Psoas muscle (tissue), 8 donors: ENCODE results near the gene NRF1. TPM values are rescaled to one million over a fixed set of nuclear protein-coding genes. Genes with fewer than 3 reads are reported as not detected.

Experiments used
- ATAC-seq, 4 donors: fragments of 200-7000 bp; cut with Tn5 transposase; one replicate each; pipeline ENCODE4 v1.9.1; 2020; ENCODE audit warnings: moderate library complexity in 3 of 4, mild to moderate bottlenecking in 2 of 4
- DNase-seq, 2 donors: peaks; one replicate each; pipeline ENCODE4 v3.0.0-alpha.2; 2020
- H3K27ac ChIP-seq: fragments of 200-600 bp; one replicate; pipeline ENCODE4 v1.8.0; 2022
- H3K27me3 ChIP-seq, 3 donors: fragments of 200-600 bp in 1 of 3; one replicate each; pipeline versions ENCODE4 v1.6.1 to v1.8.0; 2013 to 2022; ENCODE audit warnings: low read length in 2 of 3, mild to moderate bottlenecking in 2 of 3, moderate library complexity in 1 of 3; ENCODE audit not compliant: insufficient read depth in 3 of 3
- H3K36me3 ChIP-seq, 2 donors: fragments of 200-600 bp in 1 of 2; one replicate each; pipeline versions ENCODE4 v1.6.1 to v1.8.0; 2013 to 2022; ENCODE audit warnings: low read depth in 1 of 2, mild to moderate bottlenecking in 1 of 2, moderate library complexity in 1 of 2; ENCODE audit not compliant: insufficient read depth in 1 of 2
- H3K4me1 ChIP-seq: fragments of 200-600 bp; one replicate; pipeline ENCODE4 v1.8.0; 2022
- H3K4me3 ChIP-seq: fragments of 200-600 bp; one replicate; pipeline ENCODE4 v1.8.0; 2022; ENCODE audit warnings: mild to moderate bottlenecking
- H3K9me3 ChIP-seq: fragments of 200-600 bp; one replicate; pipeline ENCODE4 v1.8.0; 2022
- WGBS, 3 donors: extraction: QIAGEN DNeasy Blood & Tissue Kit; methylation state at CpG; one replicate each; pipeline versions ENCODE4 v1.1.6 to v1.1.7; 2013; 5-methylcytosine and 5-hydroxymethylcytosine counted together
- intact Hi-C, 2 donors: fragments of 100-400 bp; cut with DNase I; formaldehyde crosslinking; loops; one replicate each; pipeline versions ENCODE4 v1.11.0 to v1.14.2; 2022
- polyA plus RNA-seq, 3 donors: library from polyadenylated mRNA; stranded (reverse); fragments of 200-250 nt; gene quantifications; one replicate each; pipeline ENCODE4 v1.2.3, GENCODE V29; 2013
- total RNA-seq, 4 donors: library from RNA; stranded (reverse); fragmentation: NEBNext Ultra II Directional in 2 of 4; extraction: Animal tissue kit (Norgen Biotek cat#: 25700) in 2 of 4; gene quantifications; one replicate each; pipeline versions ENCODE4 v1.2.1 to v1.2.4, GENCODE V29; 2021 to 2023
- TF ChIP-seq, protein P1 (sequence below): fragments of 200-600 bp; IDR thresholded peaks from one replicate; pipeline ENCODE4 v1.8.0; 2022; ENCODE audit warnings: antibody characterized with exemption
- donor health status: healthy with polysubstance abuse.
- donor health status: DM: no; HTN: no; CAD: no; lungs with moderate emphysema.
- donor health status: Bipolar disorder and iron deficiency.
- donor health status: healthy.
- donor health status: DM: yes; HTN: yes; CAD: no.
- donor health status: DM: no; HTN: no; CAD: no.
- donor health status: DM: no; HTN: no; CAD: no.
- donor health status: DM: yes; HTN: yes; CAD: no.

NRF1 gene
- total and polyA plus RNA-seq, 7 donors: 4.4 to 13.7 (median 10.0) TPM

DNA sequence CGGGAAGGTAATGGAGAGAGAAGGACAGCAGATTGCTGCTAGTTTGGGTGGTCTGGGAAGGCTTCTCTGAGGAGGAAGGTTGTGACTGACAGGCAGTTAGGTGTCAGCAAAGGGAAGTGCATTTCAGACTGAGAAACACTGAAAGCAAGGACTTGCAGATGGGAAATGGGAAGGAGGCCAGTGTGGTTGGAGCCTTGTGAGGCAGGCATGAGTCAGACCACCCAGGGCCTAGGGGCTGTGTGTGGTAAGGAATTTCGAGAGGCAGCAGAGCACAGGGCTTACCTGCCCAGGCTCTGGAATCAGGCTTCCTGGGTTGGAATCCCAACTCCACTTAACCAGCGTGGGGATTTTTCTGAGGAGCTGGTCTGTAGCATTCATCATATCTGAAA, 53.5 kb downstream of the NRF1 start:
- peaks cover 4 to 9% of the 10 kb centered on the region in 2 donors for H3K36me3 ChIP-seq
- 76 to 87% (median 77%) methylated on average over 3 of the region's 3 CpGs for WGBS, 3 donors
- peak in 3 of 4 donors; percentile 54 to 71 (median 54) for ATAC-seq

DNA sequence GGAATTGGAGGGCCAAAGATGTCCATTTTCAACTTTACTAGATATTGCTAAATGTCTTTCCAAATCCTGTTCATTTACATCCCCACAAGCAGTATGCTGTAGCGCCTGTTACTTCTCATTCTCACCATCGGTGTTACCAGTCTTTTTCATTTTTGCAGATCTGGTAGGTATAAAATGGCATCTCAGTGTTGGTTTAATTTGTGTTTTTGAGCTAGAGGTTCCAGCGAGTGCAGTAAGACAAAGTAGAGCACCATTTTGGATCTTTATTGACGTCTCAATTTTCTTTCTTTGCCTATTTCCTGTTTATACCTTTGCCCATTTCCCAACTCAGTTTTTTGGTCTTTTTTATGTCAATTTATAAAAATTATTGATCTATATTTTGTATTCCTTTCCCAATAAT, 55.6 kb downstream of the NRF1 start:
- 95 to 99% (median 99%) methylated on average over 4 of the region's 4 CpGs for WGBS, 3 donors
- Histone ChIP-seq H3K27me3 (no peaks in the 10 kb centered on the region), H3K36me3 (peaks cover 0 to 8% of the 10 kb centered on the region in 2 donors), H3K4me1 (no peaks in the 10 kb centered on the region), H3K27ac (no peak overlapping the region), H3K4me3 (no peak overlapping the region), H3K9me3 (no peaks in the 10 kb centered on the region)
- DNase-seq: no peak
- intact Hi-C loops: loop anchor here (5.0 to 10.0 kb wide), 3 partner anchors 160 to 348 kb away; no protein-coding TSS in a partner anchor
- ATAC-seq: no peak
- TF ChIP-seq, protein P1, sequence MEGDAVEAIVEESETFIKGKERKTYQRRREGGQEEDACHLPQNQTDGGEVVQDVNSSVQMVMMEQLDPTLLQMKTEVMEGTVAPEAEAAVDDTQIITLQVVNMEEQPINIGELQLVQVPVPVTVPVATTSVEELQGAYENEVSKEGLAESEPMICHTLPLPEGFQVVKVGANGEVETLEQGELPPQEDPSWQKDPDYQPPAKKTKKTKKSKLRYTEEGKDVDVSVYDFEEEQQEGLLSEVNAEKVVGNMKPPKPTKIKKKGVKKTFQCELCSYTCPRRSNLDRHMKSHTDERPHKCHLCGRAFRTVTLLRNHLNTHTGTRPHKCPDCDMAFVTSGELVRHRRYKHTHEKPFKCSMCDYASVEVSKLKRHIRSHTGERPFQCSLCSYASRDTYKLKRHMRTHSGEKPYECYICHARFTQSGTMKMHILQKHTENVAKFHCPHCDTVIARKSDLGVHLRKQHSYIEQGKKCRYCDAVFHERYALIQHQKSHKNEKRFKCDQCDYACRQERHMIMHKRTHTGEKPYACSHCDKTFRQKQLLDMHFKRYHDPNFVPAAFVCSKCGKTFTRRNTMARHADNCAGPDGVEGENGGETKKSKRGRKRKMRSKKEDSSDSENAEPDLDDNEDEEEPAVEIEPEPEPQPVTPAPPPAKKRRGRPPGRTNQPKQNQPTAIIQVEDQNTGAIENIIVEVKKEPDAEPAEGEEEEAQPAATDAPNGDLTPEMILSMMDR: no peak

More for the DNA sequence above, 53.5 kb downstream of the NRF1 start:
- H3K9me3 ChIP-seq: no peaks in the 10 kb centered on the region
- H3K4me1 ChIP-seq: no peaks in the 10 kb centered on the region
- no peaks in the 10 kb centered on the region for H3K27me3 ChIP-seq
- TF ChIP-seq, protein P1: no peak
- no peak overlapping the region for H3K4me3 ChIP-seq
- DNase-seq: peak in 1 of 2 donors; percentile 30
- intact Hi-C loops: loop anchor here (1.0 to 10.0 kb wide), 4 partner anchors 160 to 350 kb away; no protein-coding TSS in a partner anchor
- H3K27ac ChIP-seq: no peak overlapping the region

DNA sequence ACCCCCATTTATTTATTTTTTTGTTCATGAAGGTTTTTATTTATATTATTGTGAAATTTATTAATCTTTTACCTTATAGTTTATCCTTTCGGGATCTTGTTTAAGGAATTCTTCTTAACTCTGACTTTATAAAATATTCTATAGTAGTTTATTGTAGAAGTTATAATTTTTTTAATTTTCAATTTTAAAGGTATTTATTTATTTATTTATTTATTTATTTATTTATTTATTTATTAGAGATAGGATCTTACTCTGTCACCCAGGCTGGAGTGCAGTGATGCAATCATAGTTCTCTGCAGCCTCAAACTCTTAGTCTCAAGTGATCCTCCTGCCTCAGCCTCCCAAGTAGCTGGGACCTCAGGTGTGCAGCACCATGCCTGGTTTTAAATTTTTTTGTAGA, 56.0 kb downstream of the NRF1 start:
- Histone ChIP-seq H3K4me3 (no peak overlapping the region), H3K4me1 (no peaks in the 10 kb centered on the region), H3K36me3 (peaks cover 0 to 13% of the 10 kb centered on the region in 2 donors), H3K9me3 (no peaks in the 10 kb centered on the region), H3K27me3 (no peaks in the 10 kb centered on the region), H3K27ac (no peak overlapping the region)
- TF ChIP-seq, protein P1: no peak
- ATAC-seq (no peak), DNase-seq (no peak)
- intact Hi-C loops: loop anchor here (5.0 to 10.0 kb wide), 3 partner anchors 160 to 347 kb away; no protein-coding TSS in a partner anchor
- WGBS, 3 donors: 98 to 100% (median 98%) methylated on average over 1 of the region's 1 CpG

DNA sequence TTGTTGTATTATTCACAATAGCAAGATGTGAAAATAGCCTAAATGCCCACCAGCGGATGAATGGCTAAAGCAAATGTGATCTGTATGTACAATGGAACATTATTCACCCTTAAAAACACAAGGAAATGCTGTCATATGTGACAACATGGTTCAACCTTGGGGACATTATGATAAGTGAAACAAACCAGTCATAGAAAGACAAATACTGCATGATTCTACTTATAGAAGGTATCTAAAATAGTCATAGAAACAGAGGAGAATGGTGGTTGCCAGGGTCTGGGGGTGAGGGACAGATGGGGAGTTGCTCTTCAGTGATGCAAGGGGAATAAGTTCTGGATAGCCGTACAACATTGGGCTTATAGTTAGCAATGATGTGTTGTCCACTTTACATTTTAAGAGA, 58.4 kb downstream of the NRF1 start:
- Histone ChIP-seq H3K4me3 (no peak overlapping the region), H3K4me1 (no peaks in the 10 kb centered on the region), H3K27me3 (no peaks in the 10 kb centered on the region), H3K27ac (no peak overlapping the region), H3K9me3 (no peaks in the 10 kb centered on the region), H3K36me3 (peaks cover 0 to 29% of the 10 kb centered on the region in 2 donors)
- no peak for ATAC-seq
- DNase-seq: no peak
- intact Hi-C loops: loop anchor here (5.0 to 10.0 kb wide), 3 partner anchors 157 to 345 kb away; no protein-coding TSS in a partner anchor
- 97 to 100% (median 100%) methylated on average over 2 of the region's 2 CpGs for WGBS, 3 donors
- TF ChIP-seq, protein P1: no peak

DNA sequence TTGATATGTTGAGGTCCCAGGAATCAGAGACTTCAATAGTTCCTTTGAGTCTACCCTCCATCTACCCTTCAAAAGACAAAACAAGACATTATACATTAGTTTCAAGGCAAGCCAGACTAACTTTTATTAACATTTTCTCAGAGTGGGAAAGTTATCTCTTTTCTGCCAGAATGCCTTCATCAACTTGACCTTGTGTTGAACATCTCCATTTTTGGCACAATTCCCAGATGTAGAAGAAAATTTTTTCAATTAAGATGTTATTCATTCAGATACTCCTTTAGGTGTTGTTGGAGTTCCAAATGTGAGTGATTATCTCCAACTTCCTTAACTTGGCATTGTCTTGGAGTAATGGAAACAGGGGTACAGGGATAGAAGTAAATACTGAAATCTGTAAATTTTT, 59.1 kb downstream of the NRF1 start:
- Histone ChIP-seq H3K4me1 (no peaks in the 10 kb centered on the region), H3K9me3 (peaks cover 5% of the 10 kb centered on the region), H3K27me3 (no peaks in the 10 kb centered on the region), H3K4me3 (no peak overlapping the region), H3K36me3 (peaks cover 0 to 37% of the 10 kb centered on the region in 2 donors), H3K27ac (no peak overlapping the region)
- ATAC-seq: no peak
- TF ChIP-seq, protein P1: no peak
- DNase-seq: no peak
- intact Hi-C loops: no loop called here
